ENCODE results near the gene RBM38. TPM values are rescaled to one million over a fixed set of nuclear protein-coding genes. Genes with fewer than 3 reads are reported as not detected.
"Not testable (repeated sequence)": the region's sequence is repeated elsewhere in the genome, so short reads cannot be mapped to it uniquely, and the experiment has no call there.

Gene RBM38
- total RNA-seq, 1 experiment from 2014 or later, result 56.5 TPM

- Histone ChIP-seq H3F3A (ENCODE audit: low read length, unreplicated experiment) (no peaks in the 10 kb centered on the region), H3K9ac (ENCODE audit: low read length) (no peak overlapping the region), H2AFZ (ENCODE audit: low read length) (no peak overlapping the region), H3K9me2 (replicated peaks; ENCODE audit: low read length) (no peaks in the 10 kb centered on the region), H3K4me1 (ENCODE audit: insufficient read depth, low read length) (peaks cover 11% of the 10 kb centered on the region), H3K27ac (ENCODE audit: low read length) (no peak overlapping the region), H3K4me3 (ENCODE audit: low read length) (no peak overlapping the region), H3K9me3 (ENCODE audit: low read length) (no peaks in the 10 kb centered on the region), H4K20me1 (ENCODE audit: low read length) (no peaks in the 10 kb centered on the region), H3K79me2 (ENCODE audit: low read length) (no peaks in the 10 kb centered on the region), H3K27me3 (ENCODE audit: low read length) (peaks cover 19% of the 10 kb centered on the region; the same call in 1 of the 2 replicates), H3K4me2 (ENCODE audit: low read length) (peak overlapping the region; percentile 9; the same call in 1 of the 2 replicates), H3K36me3 (ENCODE audit: low read depth, low read length) (no peaks in the 10 kb centered on the region)
- DNase-seq (peak; percentile 71), ATAC-seq (peak; percentile 85)
- BruUV-seq (replicated peaks), result no TSS peak
- ChIA-PET POLR2A (ENCODE audit: unreplicated experiment) (interaction anchor here (0.6 kb wide), 1 partner anchor 10 kb away, joined by 3 read pairs; no protein-coding TSS in a partner anchor), CTCF (no interaction called here)
- intact Hi-C loops (cut with micrococcal nuclease), result loop anchor here (10.0 kb wide), 1 partner anchor 788 kb away; no protein-coding TSS in a partner anchor
- TF ChIP-seq CTCF (conservative IDR thresholded peaks at IDR 0.05; ENCODE audit: low read depth, low read length) (no peak), EZH2 (IDR thresholded peaks at IDR 0.05; ENCODE audit: low read length, unreplicated experiment) (no peak), EZH2phosphoT487 (IDR thresholded peaks at IDR 0.05; ENCODE audit: borderline replicate concordance, low read length) (no peak)
Measured at GRCh38 chr20:57342829-57343228, 48.4 kb upstream of the RBM38 start.

- BruUV-seq (replicated peaks), result no TSS peak
- H3K27ac ChIP-seq (ENCODE audit: low read length), result no peak overlapping the region
- H2AFZ ChIP-seq (ENCODE audit: low read length), result no peak overlapping the region
- no peaks in the 10 kb centered on the region for H3K9me3 ChIP-seq (ENCODE audit: low read length)
- no peaks in the 10 kb centered on the region for H3K9me2 ChIP-seq (replicated peaks; ENCODE audit: low read length)
- ChIA-PET POLR2A (ENCODE audit: unreplicated experiment) (interaction anchor here (0.5 kb wide), 1 partner anchor 17 kb away, joined by 7 read pairs; no protein-coding TSS in a partner anchor), CTCF (interaction anchor here (1.4 to 1.5 kb wide), 2 partner anchors 102 to 257 kb away, joined by 4 to 7 read pairs; no protein-coding TSS in a partner anchor)
- ATAC-seq, result peak; percentile 57
- no peak overlapping the region for H3K4me2 ChIP-seq (ENCODE audit: low read length)
- no peaks in the 10 kb centered on the region for H3K36me3 ChIP-seq (ENCODE audit: low read depth, low read length)
- H4K20me1 ChIP-seq (ENCODE audit: low read length), result no peaks in the 10 kb centered on the region
- H3F3A ChIP-seq (ENCODE audit: low read length, unreplicated experiment), result no peaks in the 10 kb centered on the region
- DNase-seq, result peak; percentile 94
- intact Hi-C loops (cut with micrococcal nuclease), result loop anchor here (1.0 to 10.0 kb wide), 2 partner anchors 257 to 792 kb away; no protein-coding TSS in a partner anchor
- H3K4me3 ChIP-seq (ENCODE audit: low read length), result no peak overlapping the region
- H3K4me1 ChIP-seq (ENCODE audit: insufficient read depth, low read length), result peaks cover 11% of the 10 kb centered on the region
- no peak overlapping the region for H3K9ac ChIP-seq (ENCODE audit: low read length)
- peaks cover 5% of the 10 kb centered on the region for H3K79me2 ChIP-seq (ENCODE audit: low read length)
- 0 out of 2 replicates have a peak, but pooled peaks cover under 1% of the 10 kb centered on the region for H3K27me3 ChIP-seq (ENCODE audit: low read length)
- TF ChIP-seq EZH2 (IDR thresholded peaks at IDR 0.05; ENCODE audit: low read length, unreplicated experiment) (no peak), CTCF (conservative IDR thresholded peaks at IDR 0.05; ENCODE audit: low read depth, low read length) (peak; percentile 97), EZH2phosphoT487 (IDR thresholded peaks at IDR 0.05; ENCODE audit: borderline replicate concordance, low read length) (no peak)
Measured at GRCh38 chr20:57346477-57346876, 44.7 kb upstream of the RBM38 start.

- DNase-seq (no peak), ATAC-seq (no peak)
- no peak overlapping the region for H2AFZ ChIP-seq (ENCODE audit: low read length)
- H3K4me1 ChIP-seq (ENCODE audit: insufficient read depth, low read length), result peaks cover 15% of the 10 kb centered on the region
- H3K9me3 ChIP-seq (ENCODE audit: low read length), result no peaks in the 10 kb centered on the region
- no TSS peak for BruUV-seq (replicated peaks)
- H3K27ac ChIP-seq (ENCODE audit: low read length), result no peak overlapping the region
- POLR2A ChIA-PET (ENCODE audit: unreplicated experiment), result no interaction called here
- no peak overlapping the region for H3K4me2 ChIP-seq (ENCODE audit: low read length)
- no peak overlapping the region for H3K9ac ChIP-seq (ENCODE audit: low read length)
- no peaks in the 10 kb centered on the region for H3K9me2 ChIP-seq (replicated peaks; ENCODE audit: low read length)
- no peak for TF ChIP-seq EZH2 (IDR thresholded peaks at IDR 0.05; ENCODE audit: low read length, unreplicated experiment)
- no peak for TF ChIP-seq EZH2phosphoT487 (IDR thresholded peaks at IDR 0.05; ENCODE audit: borderline replicate concordance, low read length)
- peaks cover 14% of the 10 kb centered on the region for H3K79me2 ChIP-seq (ENCODE audit: low read length)
- H3K27me3 ChIP-seq (ENCODE audit: low read length), result no peaks in the 10 kb centered on the region
- no peaks in the 10 kb centered on the region for H3F3A ChIP-seq (ENCODE audit: low read length, unreplicated experiment)
- peaks cover under 1% of the 10 kb centered on the region; the same call in 1 of the 2 replicates for H3K36me3 ChIP-seq (ENCODE audit: low read depth, low read length)
- no peak overlapping the region for H3K4me3 ChIP-seq (ENCODE audit: low read length)
- intact Hi-C loops (cut with micrococcal nuclease), result loop anchor here (10.0 kb wide), 1 partner anchor 793 kb away; no protein-coding TSS in a partner anchor
- CTCF ChIA-PET, result no interaction called here
- peaks cover 9% of the 10 kb centered on the region for H4K20me1 ChIP-seq (ENCODE audit: low read length)
Measured at GRCh38 chr20:57347393-57347792, 43.8 kb upstream of the RBM38 start.

GRCh38 chr20:57348200-57348921 lies 42.8 kb upstream of the RBM38 start:
- H3F3A ChIP-seq (ENCODE audit: low read length, unreplicated experiment); H3K9me3 ChIP-seq (ENCODE audit: low read length); H3K4me3 ChIP-seq (ENCODE audit: low read length); H3K27me3 ChIP-seq (ENCODE audit: low read length); H3K9me2 ChIP-seq (replicated peaks; ENCODE audit: low read length); CTCF ChIA-PET; BruUV-seq (replicated peaks); H3K27ac ChIP-seq (ENCODE audit: low read length); ATAC-seq; H2AFZ ChIP-seq (ENCODE audit: low read length); H3K4me2 ChIP-seq (ENCODE audit: low read length); DNase-seq; H3K36me3 ChIP-seq (ENCODE audit: low read depth, low read length); H3K9ac ChIP-seq (ENCODE audit: low read length); POLR2A ChIA-PET (ENCODE audit: unreplicated experiment): not testable (repeated sequence)
- peaks cover 19% of the 10 kb centered on the region for H4K20me1 ChIP-seq (ENCODE audit: low read length)
- H3K4me1 ChIP-seq (ENCODE audit: insufficient read depth, low read length), result peaks cover 12% of the 10 kb centered on the region
- peaks cover 24% of the 10 kb centered on the region for H3K79me2 ChIP-seq (ENCODE audit: low read length)
- intact Hi-C loops (cut with micrococcal nuclease), result loop anchor here (10.0 kb wide), 1 partner anchor 794 kb away; no protein-coding TSS in a partner anchor

All from PC-3 (cell line).